ENCODE results near the gene MRGPRE.

The MRGPRE gene

GRCh38 chr11:3189196-3189843, 42.9 kb downstream of the MRGPRE start:
- Histone ChIP-seq H3K27ac (replicated peaks) (no peak overlapping the region), H3K27me3 (ENCODE audit: insufficient read depth, poor library complexity, severe bottlenecking) (no peaks in the 10 kb centered on the region), H3K4me3 (replicated peaks; ENCODE audit: insufficient read depth, low read length) (no peak overlapping the region)
- no peak for DNase-seq (ENCODE audit: low read depth in 1 of 2, low spot score in 1 of 2)
- no peak for TF ChIP-seq POLR2AphosphoS5 (IDR thresholded peaks at IDR 0.05; ENCODE audit: low read depth)
- TF ChIP-seq CTCF (IDR thresholded peaks at IDR 0.05; ENCODE audit: insufficient read depth, low read length) = no peak
- no peak for TF ChIP-seq GABPA (IDR thresholded peaks at IDR 0.05; ENCODE audit: low read depth)
- no peak for TF ChIP-seq REST (IDR thresholded peaks at IDR 0.05; ENCODE audit: insufficient replicate concordance, low read depth)
- TF ChIP-seq SPI1 (IDR thresholded peaks at IDR 0.05; ENCODE audit: borderline replicate concordance, low read depth) = no peak

GRCh38 chr11:3188496-3189195, 43.6 kb downstream of the MRGPRE start:
- no peak for DNase-seq (ENCODE audit: low read depth in 1 of 2, low spot score in 1 of 2)
- Histone ChIP-seq H3K4me3 (replicated peaks; ENCODE audit: insufficient read depth, low read length) (no peak overlapping the region), H3K27me3 (ENCODE audit: insufficient read depth, poor library complexity, severe bottlenecking) (no peaks in the 10 kb centered on the region), H3K27ac (replicated peaks) (no peak overlapping the region)
- no peak for TF ChIP-seq GABPA (IDR thresholded peaks at IDR 0.05; ENCODE audit: low read depth)
- TF ChIP-seq CTCF (IDR thresholded peaks at IDR 0.05; ENCODE audit: insufficient read depth, low read length) = no peak
- TF ChIP-seq SPI1 (IDR thresholded peaks at IDR 0.05; ENCODE audit: borderline replicate concordance, low read depth) = no peak
- no peak for TF ChIP-seq REST (IDR thresholded peaks at IDR 0.05; ENCODE audit: insufficient replicate concordance, low read depth)
- TF ChIP-seq POLR2AphosphoS5 (IDR thresholded peaks at IDR 0.05; ENCODE audit: low read depth) = no peak

GRCh38 chr11:3186166-3186953, 45.9 kb downstream of the MRGPRE start:
- TF ChIP-seq CTCF (IDR thresholded peaks at IDR 0.05; ENCODE audit: insufficient read depth, low read length) = no peak
- Histone ChIP-seq H3K27me3 (ENCODE audit: insufficient read depth, poor library complexity, severe bottlenecking) (no peaks in the 10 kb centered on the region), H3K4me3 (replicated peaks; ENCODE audit: insufficient read depth, low read length) (no peak overlapping the region), H3K27ac (replicated peaks) (no peak overlapping the region)
- no peak for DNase-seq (ENCODE audit: low read depth in 1 of 2, low spot score in 1 of 2)
